Raji (cell line): ENCODE data around the gene CIDEA.

ENCODE experiments used
- POLR2A ChIP-seq: IDR thresholded peaks from 2 replicates; pipeline ENCODE4 v1.6.1; 2011; ENCODE audit warnings: low read depth, low read length, control low read depth; ENCODE audit not compliant: insufficient read depth

The CIDEA gene

DNA sequence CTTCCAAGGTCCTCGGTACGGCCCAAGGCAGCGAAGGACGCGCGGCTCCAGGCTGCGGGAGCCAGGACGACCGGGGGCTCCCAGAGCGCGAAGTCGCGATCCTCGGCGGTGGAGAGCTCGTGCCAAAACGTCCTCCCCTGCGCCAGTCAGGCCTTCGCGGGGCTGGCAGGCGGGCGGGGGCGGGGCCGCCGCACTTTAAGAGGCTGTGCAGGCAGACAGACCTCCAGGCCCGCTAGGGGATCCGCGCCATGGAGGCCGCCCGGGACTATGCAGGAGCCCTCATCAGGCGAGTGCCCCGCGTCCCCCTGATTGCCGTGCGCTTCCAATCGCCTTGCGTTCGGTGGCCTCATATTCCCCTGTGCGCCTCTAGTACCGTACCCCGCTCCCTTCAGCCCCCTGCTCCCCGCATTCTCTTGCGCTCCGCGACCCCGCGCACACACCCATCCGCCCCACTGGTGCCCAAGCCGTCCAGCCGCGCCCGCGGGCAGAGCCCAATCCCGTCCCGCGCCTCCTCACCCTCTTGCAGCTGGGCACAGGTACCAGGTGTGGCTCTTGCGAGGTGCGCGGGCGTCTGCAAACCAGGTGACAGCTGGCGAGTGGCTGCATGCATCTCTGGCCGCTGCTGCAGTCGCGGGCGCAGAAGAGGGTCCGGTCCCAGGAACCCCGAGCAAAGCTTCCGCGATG is at the start of gene CIDEA:
CIDEA (plus strand) TSS at position 226 of the 684 bp plus-strand sequence; CDS start at position 249, 23 bp downstream.
- TF ChIP-seq POLR2A, result no peak

DNA sequence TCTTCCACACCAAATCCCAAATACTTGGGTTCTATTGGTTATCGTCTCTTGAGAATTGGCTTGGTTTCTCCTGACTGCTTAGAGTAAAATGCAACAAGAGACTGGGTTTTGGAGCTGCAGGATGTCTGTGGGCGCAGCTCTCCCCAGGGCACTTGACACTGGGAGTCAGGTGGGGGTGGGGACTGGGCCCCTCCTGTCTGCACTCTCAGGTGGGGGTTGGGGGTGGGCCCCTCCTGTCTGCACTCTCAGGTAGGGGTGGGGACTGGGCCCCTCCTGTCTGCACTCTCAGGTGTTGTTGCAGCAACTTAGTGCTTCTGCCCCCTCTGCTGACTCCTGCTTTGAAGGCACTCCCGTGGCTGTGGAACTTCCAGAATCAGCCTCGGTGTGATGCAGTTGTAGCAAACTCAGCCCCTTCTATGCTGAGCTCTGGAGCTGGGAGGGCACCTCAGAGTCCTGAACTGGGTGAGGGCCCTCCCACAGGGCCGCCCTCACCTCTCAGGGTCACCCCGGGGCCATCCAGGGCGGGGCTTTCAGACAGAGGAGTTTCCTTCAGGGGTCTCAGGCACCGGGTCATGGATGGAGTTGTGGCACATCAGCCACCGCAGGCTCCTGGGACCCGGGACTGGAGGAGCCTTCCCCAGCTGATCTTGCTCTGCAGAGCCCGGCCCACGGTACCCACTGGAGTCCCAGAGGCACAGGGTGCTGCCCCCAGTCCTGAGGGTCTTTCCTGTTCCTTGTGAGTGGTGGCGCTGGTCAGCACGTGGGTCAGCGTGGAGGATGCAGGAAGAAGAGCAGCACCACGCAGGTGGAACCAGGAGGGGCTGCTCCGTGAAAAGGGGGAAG is 22.9 kb upstream of the CIDEA start:
- no peak for TF ChIP-seq POLR2A

GRCh38 chr18:12231986-12232385 is 22.2 kb upstream of the CIDEA start:
- no peak for TF ChIP-seq POLR2A

GRCh38 chr18:12233378-12233777 is 20.8 kb upstream of the CIDEA start:
- no peak for TF ChIP-seq POLR2A

DNA sequence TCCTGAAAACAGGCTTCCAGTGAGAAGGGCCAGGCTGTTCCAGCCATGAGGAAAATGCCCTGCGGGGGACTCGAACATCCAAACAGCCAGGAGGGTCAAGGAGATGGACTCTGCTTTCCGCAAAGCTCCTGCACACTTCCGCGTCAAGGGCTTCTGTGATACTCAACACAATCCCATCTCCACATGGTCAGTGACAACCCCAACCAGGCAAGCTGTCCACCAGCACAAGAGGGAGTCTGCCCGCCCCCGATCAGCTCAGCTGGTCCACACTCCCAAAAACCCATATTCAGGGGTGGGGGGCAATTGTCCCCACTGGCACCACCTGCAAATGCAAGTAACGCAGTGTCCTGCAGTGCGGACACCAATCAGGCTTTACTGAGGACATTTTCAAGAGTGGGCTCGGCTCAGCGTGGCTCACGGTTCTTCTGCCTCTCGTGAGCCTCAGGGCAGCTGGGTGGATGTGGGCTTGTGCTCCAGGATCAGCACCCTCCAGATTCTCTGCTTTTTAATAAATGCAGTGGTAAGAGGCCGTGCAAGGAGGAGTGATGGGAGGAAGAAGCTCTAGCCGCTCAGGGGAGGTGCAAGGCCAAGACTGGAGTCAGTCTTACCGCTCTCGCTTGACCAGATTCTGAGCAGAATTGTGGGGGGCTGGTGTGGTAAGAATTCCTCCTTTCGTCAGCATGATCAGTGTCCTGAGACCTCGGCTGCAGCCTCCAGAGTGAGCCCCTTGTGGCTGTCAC is 19.5 kb upstream of the CIDEA start:
- TF ChIP-seq POLR2A, result no peak

GRCh38 chr18:12236141-12236540 is 18.0 kb upstream of the CIDEA start:
- no peak for TF ChIP-seq POLR2A

GRCh38 chr18:12236934-12237832 is 17.0 kb upstream of the CIDEA start:
- TF ChIP-seq POLR2A, result no peak

DNA sequence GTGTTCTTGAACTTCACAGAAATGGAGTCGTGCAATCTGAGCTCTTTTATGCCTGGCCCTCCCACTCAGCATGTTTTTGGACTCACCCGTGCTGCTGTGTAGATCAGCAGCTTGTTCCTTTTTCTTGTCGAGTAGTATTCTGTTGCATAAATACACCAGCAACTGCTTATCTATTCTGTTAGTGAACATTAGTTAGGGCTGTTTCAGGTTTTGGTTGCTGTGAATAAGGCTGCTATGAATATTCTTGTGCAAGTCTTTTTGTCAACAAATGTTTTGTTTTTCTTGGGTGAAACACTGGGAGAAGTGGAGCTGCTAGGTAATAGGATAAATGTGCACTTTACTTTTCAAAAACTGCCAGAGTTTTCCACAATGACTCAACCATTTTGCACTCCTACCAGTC is 15.3 kb upstream of the CIDEA start:
- no peak for TF ChIP-seq POLR2A

GRCh38 chr18:12239431-12239830 is 14.7 kb upstream of the CIDEA start:
- no peak for TF ChIP-seq POLR2A

GRCh38 chr18:12242658-12243260 is 11.4 kb upstream of the CIDEA start:
- no peak for TF ChIP-seq POLR2A

- no peak for TF ChIP-seq POLR2A
Observed at GRCh38 chr18:12245793-12246135, 8.4 kb upstream of the CIDEA start.

DNA sequence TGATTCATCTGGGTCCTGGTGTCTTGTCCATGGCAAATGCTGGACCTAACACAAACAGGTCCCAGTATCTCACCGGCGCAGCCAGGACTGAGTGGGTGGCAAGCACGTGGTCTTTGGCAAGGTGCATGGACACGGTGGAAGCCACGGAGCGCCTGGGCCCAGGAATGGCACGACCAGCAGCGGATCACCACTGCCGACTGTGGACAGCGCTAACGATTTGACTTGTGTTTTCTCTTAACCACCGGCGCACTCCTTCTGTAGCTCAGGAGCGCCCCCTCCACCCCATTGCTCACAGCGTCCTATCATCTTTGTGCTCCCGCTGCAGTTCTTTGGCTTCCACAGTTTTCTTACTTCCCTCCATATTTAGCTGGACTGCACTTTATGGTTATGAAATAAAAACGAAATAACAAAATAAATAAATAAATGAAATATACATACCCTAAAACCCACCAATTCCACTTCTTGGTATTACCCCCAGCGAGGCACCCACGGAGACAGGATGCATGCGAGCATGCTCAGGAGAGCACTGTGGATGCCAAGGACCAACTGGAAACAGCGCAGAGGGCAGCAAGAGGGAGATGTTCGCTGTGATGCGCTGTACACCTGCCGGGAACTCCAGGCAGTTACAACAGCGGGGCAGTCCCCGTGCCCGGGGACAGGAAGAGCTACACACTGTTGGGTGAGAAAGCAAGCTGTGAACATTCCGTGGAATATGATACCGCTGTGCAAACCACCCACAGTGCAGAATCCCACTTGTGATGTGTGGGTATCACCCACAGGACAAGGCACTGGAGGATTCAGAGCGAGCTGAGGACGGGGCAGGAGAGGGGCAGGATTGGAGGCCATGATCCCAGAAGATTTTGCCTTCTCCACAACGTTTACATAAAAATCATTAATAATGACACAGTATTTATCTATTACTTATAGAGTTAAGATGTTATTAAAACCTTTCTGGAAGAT is 7.0 kb upstream of the CIDEA start:
- TF ChIP-seq POLR2A, result no peak

- no peak for TF ChIP-seq POLR2A
Observed at GRCh38 chr18:12247946-12248345, 6.2 kb upstream of the CIDEA start.
